ENCODE data around the gene MTHFSD. TPM values are rescaled to one million over a fixed set of nuclear protein-coding genes. Genes with fewer than 3 reads are reported as not detected.
A peak's percentile ranks its signal among the peaks of the same experiment; 100 is the strongest.

Gene MTHFSD
- total RNA-seq, 2 experiments from 2014 or later = 28.7 to 29.1 TPM

DNA sequence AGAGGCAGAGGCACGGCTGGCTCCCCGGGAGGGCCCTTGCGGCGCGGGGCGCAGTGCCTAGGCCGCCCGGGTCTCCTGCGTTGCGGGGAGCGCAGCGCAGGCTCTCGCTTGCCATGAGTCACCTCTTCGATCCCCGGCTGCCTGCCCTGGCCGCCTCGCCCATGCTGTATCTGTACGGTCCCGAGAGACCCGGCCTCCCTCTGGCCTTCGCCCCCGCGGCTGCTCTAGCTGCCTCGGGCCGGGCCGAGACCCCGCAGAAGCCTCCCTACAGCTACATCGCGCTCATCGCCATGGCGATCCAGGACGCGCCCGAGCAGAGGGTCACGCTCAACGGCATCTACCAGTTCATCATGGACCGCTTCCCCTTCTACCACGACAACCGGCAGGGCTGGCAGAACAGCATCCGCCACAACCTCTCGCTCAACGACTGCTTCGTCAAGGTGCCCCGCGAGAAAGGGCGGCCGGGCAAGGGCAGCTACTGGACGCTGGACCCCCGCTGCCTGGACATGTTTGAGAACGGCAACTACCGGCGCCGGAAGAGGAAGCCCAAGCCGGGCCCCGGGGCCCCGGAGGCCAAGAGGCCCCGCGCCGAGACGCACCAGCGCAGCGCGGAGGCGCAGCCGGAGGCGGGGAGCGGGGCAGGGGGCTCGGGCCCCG lies 23.7 kb upstream of the MTHFSD start:
- no peak for DNase-seq
- no peak overlapping the region for H3K4me3 Mint-ChIP-seq
- H3K36me3 Mint-ChIP-seq (ENCODE audit: low read depth) = no peaks in the 10 kb centered on the region
- H3K27ac Mint-ChIP-seq = no peak overlapping the region
- peaks cover 67% of the 10 kb centered on the region for H3K27me3 Mint-ChIP-seq
- CTCF ChIA-PET = no interaction called here
- H3K4me1 Mint-ChIP-seq = peaks cover 4% of the 10 kb centered on the region
- H3K9me3 Mint-ChIP-seq = no peaks in the 10 kb centered on the region
- POLR2A ChIA-PET = no interaction called here

DNA sequence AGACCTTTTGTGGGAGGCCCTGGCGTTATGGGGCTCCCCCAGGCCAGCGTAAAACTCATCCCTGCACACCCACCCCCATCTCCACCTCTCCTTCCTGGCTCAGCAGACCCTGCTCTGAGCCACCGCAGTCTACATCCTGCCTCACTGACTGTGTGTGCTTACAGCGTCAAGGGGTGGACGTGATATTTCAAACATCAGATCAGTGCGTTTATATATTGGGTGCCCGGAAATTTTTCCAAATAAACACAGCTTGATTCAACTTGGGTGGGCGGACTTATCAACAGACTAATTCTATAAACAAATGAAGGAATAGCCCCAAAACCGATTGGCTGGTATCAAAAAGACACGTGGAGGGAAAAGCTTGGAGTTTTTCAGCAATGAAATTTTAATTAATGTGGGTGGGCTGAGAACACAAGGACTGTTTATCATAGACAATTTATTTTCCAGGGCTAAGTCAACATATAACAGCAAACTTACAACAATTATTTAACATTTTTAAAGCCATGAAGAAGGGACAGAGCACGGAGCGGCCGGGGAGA lies 23.1 kb upstream of the MTHFSD start, which contains the start of gene FOXL1:
FOXL1 (plus strand) TSS at position 489 of the 539 bp plus-strand sequence. CDS start 175 bp downstream, outside the sequence.
- Mint-ChIP-seq H3K9me3 (no peaks in the 10 kb centered on the region), H3K4me1 (peaks cover 4% of the 10 kb centered on the region), H3K4me3 (no peak within 1 kb of the TSS), H3K27ac (no peak within 1 kb of the TSS), H3K27me3 (peaks cover 71% of the 10 kb centered on the region), H3K36me3 (ENCODE audit: low read depth) (no peaks in the 10 kb centered on the region)
- ChIA-PET CTCF (no interaction called here), POLR2A (no interaction called here)
- DNase-seq = no peak

DNA sequence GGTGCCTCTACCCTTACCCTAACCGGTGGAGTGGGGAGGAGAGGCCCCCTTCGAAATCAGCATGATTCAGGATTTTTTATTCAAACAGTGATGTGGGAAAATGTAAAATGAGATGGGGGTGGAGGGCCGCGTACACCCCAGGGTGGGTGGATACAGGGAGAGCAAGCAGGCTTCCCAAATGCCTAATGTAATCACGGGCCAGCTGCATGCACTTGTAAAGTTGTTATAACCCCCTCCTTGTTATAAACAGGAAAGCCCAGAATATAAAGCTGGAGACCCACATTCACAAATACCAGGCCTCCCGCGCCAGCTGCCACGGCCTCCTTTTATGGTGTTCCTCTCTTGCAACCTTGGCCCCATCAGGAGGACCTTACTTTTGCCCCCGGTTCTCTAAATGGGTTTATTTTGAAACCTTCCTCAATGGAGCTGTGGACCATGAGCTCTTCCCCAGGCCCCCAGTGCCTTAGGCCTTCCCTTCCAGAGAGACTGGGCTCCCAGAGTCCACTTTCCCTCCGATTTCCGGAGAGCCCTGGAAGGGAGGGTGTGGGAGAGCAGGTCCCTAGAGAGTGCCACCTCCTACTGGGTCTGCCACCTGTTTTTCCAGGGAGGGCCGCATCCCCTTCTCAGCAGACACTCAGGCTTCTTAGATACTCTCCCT lies 22.4 kb upstream of the MTHFSD start:
- CTCF ChIA-PET = interaction anchor here (0.5 kb wide), 1 partner anchor 25 kb away, joined by 4 read pairs; no protein-coding TSS in a partner anchor
- Mint-ChIP-seq H3K36me3 (ENCODE audit: low read depth) (no peaks in the 10 kb centered on the region), H3K27me3 (peaks cover 72% of the 10 kb centered on the region), H3K4me3 (no peak overlapping the region), H3K9me3 (no peaks in the 10 kb centered on the region), H3K27ac (no peak overlapping the region), H3K4me1 (peaks cover 4% of the 10 kb centered on the region)
- no peak for DNase-seq
- POLR2A ChIA-PET = no interaction called here

DNA sequence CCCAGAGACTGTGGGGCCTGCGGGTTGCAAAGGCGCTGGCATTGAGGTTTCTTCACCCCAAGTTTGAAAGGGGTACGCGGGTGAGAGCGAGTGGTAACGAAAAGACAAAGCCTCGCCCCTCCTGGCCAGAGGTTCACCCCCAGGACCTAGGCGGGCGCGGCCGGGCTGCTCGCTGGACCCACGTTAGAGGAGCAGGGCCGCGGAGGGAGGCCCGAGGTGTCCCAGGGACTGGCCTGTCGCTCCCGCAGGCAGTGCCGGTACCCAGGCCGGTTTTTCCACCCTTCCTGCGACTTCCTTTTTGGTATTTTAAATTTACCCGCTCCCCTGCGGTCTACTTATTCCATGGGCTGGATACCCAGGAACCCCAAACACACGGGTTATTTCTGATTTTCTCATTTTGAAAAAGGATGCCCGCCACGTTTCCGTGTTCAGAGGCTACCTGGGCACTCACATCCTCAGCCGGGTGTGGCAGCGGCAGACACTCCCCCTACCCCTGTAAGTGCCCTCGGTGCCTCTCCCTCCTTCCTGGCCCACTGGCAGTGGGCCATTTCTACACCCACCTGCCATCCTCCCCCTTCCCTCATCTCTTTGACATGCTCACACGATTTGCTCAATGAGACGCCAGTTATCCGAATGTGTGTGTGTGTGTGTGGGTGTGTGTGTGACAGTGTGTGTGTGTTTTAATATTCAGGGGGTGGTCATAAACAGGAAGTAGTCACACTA lies 21.7 kb upstream of the MTHFSD start:
- Mint-ChIP-seq H3K27ac (no peak overlapping the region), H3K4me3 (peak overlapping the region; percentile 68), H3K4me1 (peaks cover 4% of the 10 kb centered on the region), H3K9me3 (no peaks in the 10 kb centered on the region), H3K36me3 (ENCODE audit: low read depth) (no peaks in the 10 kb centered on the region), H3K27me3 (peaks cover 69% of the 10 kb centered on the region)
- ChIA-PET CTCF (interaction anchor here (0.5 to 1.1 kb wide), 3 partner anchors 24 to 588 kb away, joined by 3 to 4 read pairs (median 4); no protein-coding TSS in a partner anchor), POLR2A (no interaction called here)
- DNase-seq = no peak

DNA sequence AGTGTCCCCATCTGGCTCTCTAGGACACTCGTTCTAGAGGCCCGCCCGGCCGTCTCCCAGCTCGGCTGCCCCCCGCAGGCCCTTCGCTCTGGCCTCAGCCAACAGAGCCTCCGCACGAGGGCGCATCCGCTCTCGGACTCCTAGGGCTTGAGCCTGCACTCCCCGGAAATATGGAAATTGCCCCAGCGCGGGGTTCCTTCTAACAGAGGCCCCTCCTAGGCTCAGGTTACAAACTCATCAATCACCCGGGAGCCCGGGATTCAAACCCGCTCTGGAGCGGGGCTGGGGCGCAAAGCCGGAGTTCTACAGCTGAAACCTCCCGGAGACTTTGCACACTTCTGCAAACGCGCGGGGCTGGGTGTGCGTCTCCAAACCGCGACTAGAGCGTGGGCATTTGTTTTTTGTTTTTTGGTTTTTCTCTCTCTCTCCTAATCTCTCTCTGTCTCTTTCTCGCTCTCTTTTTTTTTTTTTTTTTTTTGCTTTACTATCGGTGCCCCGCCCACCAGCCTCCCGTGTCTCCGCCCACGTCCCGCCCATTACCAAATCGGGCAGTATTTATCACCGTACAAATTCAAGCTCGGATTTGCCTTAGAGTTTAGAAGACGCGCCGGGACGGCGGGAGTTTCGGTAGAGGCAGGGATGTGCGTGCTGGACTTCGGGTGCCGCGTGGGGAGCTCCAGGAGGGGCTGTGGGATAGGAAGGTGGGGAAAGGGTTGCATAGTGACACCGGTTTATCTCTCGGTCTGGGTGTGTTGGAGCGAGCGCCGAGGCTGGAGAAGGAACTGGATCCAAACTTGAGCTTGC lies 20.9 kb upstream of the MTHFSD start:
- ChIA-PET CTCF (interaction anchor here (0.7 to 1.1 kb wide), 3 partner anchors 12 to 588 kb away, joined by 3 to 4 read pairs (median 4); no protein-coding TSS in a partner anchor), POLR2A (no interaction called here)
- Mint-ChIP-seq H3K4me1 (peaks cover 4% of the 10 kb centered on the region), H3K36me3 (ENCODE audit: low read depth) (no peaks in the 10 kb centered on the region), H3K27me3 (peaks cover 68% of the 10 kb centered on the region), H3K27ac (no peak overlapping the region), H3K9me3 (no peaks in the 10 kb centered on the region), H3K4me3 (peak overlapping the region; percentile 68)
- DNase-seq = peak; percentile 64

DNA sequence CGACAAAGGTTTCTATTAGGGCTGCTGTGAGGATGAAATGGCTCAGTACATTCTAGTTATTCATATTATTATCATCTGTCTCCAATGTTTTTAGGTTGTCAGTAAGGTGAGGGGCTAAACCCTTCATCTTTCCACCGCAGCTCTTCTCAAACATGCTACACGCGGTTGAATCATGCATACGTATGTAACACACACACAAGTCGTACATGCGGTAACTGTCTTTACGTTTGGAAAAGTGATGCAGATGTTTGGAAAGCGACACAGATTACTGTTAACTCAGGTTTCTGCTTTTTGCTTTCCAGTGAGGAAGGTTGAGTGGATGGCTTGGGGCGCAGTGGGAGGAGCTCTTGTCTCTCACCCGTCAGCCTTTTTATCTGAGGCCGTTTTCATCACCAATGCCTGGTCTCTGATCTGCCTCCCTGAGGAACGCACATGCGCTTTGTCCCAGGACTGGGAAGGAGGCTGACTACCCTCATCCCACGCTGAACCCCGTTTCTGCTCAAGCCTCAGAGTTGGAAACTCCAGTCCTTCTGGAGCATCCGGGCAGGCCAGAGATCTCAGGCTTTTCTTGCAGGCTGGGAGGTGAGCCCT lies 20.2 kb upstream of the MTHFSD start:
- DNase-seq = no peak
- POLR2A ChIA-PET = no interaction called here
- Mint-ChIP-seq H3K9me3 (no peaks in the 10 kb centered on the region), H3K27me3 (peaks cover 69% of the 10 kb centered on the region), H3K27ac (no peak overlapping the region), H3K36me3 (ENCODE audit: low read depth) (no peaks in the 10 kb centered on the region), H3K4me3 (peak overlapping the region; percentile 68), H3K4me1 (peaks cover 4% of the 10 kb centered on the region)
- CTCF ChIA-PET = interaction anchor here (0.6 to 1.0 kb wide), 2 partner anchors 11 to 17 kb away, joined by 4 to 5 read pairs; no protein-coding TSS in a partner anchor

DNA sequence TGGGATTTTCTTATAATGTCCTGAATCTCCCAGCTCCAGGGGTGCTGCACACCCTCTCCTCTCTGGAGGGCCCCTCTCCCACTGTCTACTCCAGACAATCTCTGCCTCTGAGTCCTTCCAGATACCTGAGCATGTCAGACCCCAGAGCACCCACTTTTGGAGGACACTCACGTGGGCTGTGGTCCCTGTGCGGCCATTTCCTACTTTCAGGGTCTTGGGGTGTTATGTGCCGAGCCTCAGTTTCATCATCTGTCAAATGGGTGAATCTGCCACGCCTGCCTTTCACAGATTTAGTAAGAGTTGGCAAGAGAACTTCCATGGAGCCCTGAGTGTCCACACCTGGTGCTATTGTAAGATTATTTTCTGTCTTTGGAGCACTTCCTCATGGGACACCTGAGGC lies 19.6 kb upstream of the MTHFSD start:
- H3K27me3 Mint-ChIP-seq = peaks cover 68% of the 10 kb centered on the region
- no peak overlapping the region for H3K27ac Mint-ChIP-seq
- no peaks in the 10 kb centered on the region for H3K36me3 Mint-ChIP-seq (ENCODE audit: low read depth)
- no peaks in the 10 kb centered on the region for H3K9me3 Mint-ChIP-seq
- DNase-seq = no peak
- ChIA-PET CTCF (interaction anchor here (0.6 kb wide), 1 partner anchor 16 kb away, joined by 5 read pairs; no protein-coding TSS in a partner anchor), POLR2A (no interaction called here)
- no peak overlapping the region for H3K4me3 Mint-ChIP-seq
- peaks cover 4% of the 10 kb centered on the region for H3K4me1 Mint-ChIP-seq

DNA sequence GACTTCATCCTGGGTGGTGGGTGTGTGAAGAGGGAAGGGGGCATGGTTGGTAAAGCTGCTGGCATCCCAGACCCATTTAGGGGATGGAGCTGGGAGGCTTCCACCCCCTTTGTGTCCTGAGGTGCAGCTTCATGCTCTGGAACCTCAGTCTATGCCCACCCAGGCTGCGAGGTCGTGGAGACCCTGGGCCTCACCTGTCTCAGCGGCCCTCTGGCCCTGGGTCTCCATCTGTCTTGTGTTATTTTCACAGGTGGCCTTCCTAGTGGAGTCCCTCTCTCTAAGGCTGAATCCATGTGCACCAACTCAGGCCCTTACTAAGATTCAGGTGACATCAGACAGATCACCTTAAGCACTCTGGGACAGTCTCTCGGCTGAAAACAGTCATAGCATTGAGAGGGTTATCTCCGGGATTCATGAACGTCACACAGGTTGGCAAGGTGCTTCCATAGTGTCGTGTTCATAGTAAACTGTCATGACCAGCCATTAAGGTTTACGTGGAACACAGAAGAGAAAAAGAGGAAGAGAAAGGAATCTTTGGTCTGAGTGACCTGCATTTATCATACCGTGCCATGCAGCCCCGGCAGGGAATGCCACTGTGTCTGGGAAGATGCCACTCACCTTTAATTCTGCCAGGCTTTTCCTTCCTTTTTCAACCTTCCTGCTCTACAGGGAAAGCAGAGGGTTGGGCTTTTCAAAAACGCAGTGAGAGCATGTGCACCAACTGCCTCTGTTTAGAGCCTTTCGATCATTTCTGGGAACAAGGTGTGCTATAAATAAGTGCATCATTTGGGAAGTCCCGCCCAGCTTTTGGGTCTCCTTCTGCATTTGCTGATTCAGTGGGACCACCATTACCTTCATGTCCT lies 18.8 kb upstream of the MTHFSD start:
- POLR2A ChIA-PET = no interaction called here
- no peak overlapping the region for H3K27ac Mint-ChIP-seq
- CTCF ChIA-PET = no interaction called here
- peaks cover 4% of the 10 kb centered on the region for H3K4me1 Mint-ChIP-seq
- peaks cover 72% of the 10 kb centered on the region for H3K27me3 Mint-ChIP-seq
- H3K36me3 Mint-ChIP-seq (ENCODE audit: low read depth) = no peaks in the 10 kb centered on the region
- H3K9me3 Mint-ChIP-seq = no peaks in the 10 kb centered on the region
- no peak overlapping the region for H3K4me3 Mint-ChIP-seq
- no peak for DNase-seq

DNA sequence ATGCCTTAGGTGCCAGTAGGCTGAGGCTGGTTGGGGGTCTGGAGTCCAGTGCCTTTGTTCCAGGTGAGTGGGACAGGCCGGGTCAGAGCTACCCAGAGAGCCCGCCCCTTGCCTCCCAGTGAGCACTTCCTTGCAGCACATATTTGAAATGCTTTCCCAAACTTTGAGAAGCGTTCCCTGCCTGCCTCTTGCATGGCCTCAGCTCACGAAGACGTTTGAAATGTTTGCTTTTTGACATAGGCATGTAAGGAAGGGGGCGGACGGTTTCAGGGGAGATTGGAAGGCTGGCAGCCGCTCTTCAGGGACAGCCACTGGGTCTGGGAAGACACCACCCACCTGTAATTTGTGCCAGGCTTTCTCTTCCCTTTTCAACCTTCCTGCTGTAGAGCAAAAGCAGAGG lies 18.2 kb upstream of the MTHFSD start:
- peaks cover 72% of the 10 kb centered on the region for H3K27me3 Mint-ChIP-seq
- CTCF ChIA-PET = no interaction called here
- POLR2A ChIA-PET = no interaction called here

DNA sequence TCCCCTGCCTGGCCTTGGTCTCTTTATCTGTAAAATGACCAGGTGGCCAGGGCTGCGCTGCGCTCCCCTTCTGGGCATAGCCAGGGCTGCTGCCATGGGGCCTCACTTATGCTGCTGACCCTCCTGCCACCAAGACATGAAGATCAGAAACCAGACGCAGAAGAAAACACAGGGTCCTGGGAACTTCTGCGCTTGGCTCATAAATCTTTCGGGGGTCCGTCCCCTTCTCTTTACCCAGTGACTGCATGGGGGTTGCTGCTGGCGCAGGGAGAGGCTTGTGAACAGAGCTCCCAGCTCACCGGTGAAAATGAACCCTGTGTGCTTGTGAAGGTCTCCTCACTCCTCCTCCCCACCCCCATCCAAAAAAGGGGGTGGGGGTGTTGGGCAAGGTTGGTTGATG lies 17.6 kb upstream of the MTHFSD start:
- H3K4me1 Mint-ChIP-seq = peaks cover 4% of the 10 kb centered on the region
- H3K4me3 Mint-ChIP-seq = no peak overlapping the region
- peaks cover 66% of the 10 kb centered on the region for H3K27me3 Mint-ChIP-seq
- CTCF ChIA-PET = no interaction called here
- H3K27ac Mint-ChIP-seq = no peak overlapping the region
- no peaks in the 10 kb centered on the region for H3K36me3 Mint-ChIP-seq (ENCODE audit: low read depth)
- POLR2A ChIA-PET = no interaction called here
- no peaks in the 10 kb centered on the region for H3K9me3 Mint-ChIP-seq
- DNase-seq = no peak

More for the DNA sequence above, 18.2 kb upstream of the MTHFSD start:
- H3K9me3 Mint-ChIP-seq = no peaks in the 10 kb centered on the region
- H3K36me3 Mint-ChIP-seq (ENCODE audit: low read depth) = no peaks in the 10 kb centered on the region
- no peak overlapping the region for H3K4me3 Mint-ChIP-seq
- no peak for DNase-seq
- no peak overlapping the region for H3K27ac Mint-ChIP-seq
- H3K4me1 Mint-ChIP-seq = peaks cover 4% of the 10 kb centered on the region

DNA sequence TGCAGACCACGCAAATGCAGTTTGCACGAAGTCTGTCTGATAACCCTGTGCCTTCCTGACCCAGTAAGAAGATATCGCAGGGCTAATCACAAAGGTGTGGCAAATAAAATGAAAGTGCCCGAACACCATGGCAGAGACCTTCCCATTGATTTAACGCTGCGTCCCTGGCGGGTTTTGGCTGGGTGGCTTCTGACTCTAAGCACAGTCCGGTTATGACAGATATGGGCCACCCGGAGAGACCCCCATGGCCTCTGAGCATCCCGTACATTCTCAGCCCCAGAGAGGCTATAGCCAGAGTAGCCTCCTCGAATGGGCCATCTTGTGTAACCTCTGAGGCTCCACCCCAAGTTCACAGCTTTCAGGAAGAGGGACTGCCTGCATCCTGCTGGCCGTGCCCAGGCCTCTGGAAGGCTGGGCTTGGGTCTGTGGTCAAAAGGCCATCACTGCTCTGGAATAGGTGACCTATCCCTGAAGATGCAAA lies 17.0 kb upstream of the MTHFSD start:
- ChIA-PET POLR2A (no interaction called here), CTCF (no interaction called here)
- Mint-ChIP-seq H3K9me3 (no peaks in the 10 kb centered on the region), H3K4me1 (peaks cover 8% of the 10 kb centered on the region), H3K27me3 (peaks cover 66% of the 10 kb centered on the region), H3K4me3 (no peak overlapping the region), H3K27ac (no peak overlapping the region), H3K36me3 (ENCODE audit: low read depth) (no peaks in the 10 kb centered on the region)
- no peak for DNase-seq
